Measurements from ENCODE around the gene PPM1M.

PPM1M gene

GRCh38 chr3:52213901-52214300 lies 31.7 kb upstream of the PPM1M start:
- H3K4me3 ChIP-seq (ENCODE audit: low read length): no peak overlapping the region
- no peak for DNase-seq (ENCODE audit: low read depth, low spot score)

- no peak overlapping the region for H3K4me3 ChIP-seq (ENCODE audit: low read length)
- no peak for DNase-seq (ENCODE audit: low read depth, low spot score)
These were observed 30.2 kb upstream of the PPM1M start for GRCh38 chr3:52215351-52215750.

- H3K4me3 ChIP-seq (ENCODE audit: low read length): peak overlapping the region; percentile 9
- peak; percentile 70 for DNase-seq (ENCODE audit: low read depth, low spot score)
These were observed 28.8 kb upstream of the PPM1M start for GRCh38 chr3:52216585-52217408.

GRCh38 chr3:52217409-52217805 lies 28.2 kb upstream of the PPM1M start:
- peak overlapping the region; percentile 9 for H3K4me3 ChIP-seq (ENCODE audit: low read length)

GRCh38 chr3:52218026-52218425 lies 27.5 kb upstream of the PPM1M start:
- peak overlapping the region; percentile 24 for H3K4me3 ChIP-seq (ENCODE audit: low read length)
- no peak for DNase-seq (ENCODE audit: low read depth, low spot score)

More at GRCh38 chr3:52217409-52217805, 28.2 kb upstream of the PPM1M start:
- DNase-seq (ENCODE audit: low read depth, low spot score): peak; percentile 45

GRCh38 chr3:52218454-52218853 lies 27.1 kb upstream of the PPM1M start:
- DNase-seq (ENCODE audit: low read depth, low spot score): peak; percentile 60
- peak overlapping the region; percentile 24 for H3K4me3 ChIP-seq (ENCODE audit: low read length)

GRCh38 chr3:52218937-52219650 lies 26.5 kb upstream of the PPM1M start:
- DNase-seq (ENCODE audit: low read depth, low spot score): no peak
- no peak overlapping the region; the same call in 1 of the 2 replicates for H3K4me3 ChIP-seq (ENCODE audit: low read length)

- peak; percentile 82 for DNase-seq (ENCODE audit: low read depth, low spot score)
- no peak overlapping the region for H3K4me3 ChIP-seq (ENCODE audit: low read length)
These were observed 25.1 kb upstream of the PPM1M start for GRCh38 chr3:52220380-52221026.

- H3K4me3 ChIP-seq (ENCODE audit: low read length): no peak overlapping the region
- DNase-seq (ENCODE audit: low read depth, low spot score): no peak
These were observed 24.4 kb upstream of the PPM1M start for GRCh38 chr3:52221141-52221562.

DNA sequence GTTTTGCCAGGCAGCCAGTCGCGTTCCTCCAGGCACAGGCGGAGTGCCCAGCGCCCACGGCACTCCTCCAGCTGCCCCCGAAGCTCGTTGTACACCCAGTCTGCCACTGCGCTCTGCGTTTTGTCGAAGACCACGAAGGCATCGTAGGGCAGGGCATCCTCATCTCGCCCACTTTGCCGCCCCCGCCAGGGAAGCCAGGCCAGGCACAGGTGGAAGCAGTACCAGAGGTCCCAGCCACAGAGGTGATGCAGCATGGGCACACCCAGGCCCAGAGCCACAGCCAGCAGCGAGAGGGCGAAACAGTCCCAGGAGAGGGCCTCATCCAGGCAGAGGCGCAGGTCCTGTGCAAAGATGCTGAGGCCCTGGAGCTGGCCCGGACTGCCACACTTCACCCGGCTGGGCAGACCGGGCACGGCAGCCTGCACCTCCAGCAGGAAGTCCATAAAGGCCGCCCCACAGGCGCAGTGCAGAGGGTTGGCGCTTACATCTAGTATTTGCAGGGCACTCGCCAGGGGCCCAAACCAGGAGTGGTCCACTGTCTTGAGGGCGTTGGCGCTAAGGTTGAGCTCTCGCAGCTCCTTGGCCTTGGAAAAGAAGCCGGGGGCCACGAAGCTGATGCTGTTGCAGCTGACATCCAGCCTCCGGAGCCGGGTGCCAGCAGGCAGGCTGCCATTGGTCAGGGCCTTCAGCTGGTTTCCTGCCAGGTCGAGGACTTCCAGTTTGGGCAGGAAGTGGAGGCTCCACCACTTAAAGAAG lies 23.8 kb upstream of the PPM1M start:
- peak overlapping the region; percentile 23 for H3K4me3 ChIP-seq (ENCODE audit: low read length)
- DNase-seq (ENCODE audit: low read depth, low spot score): peak; percentile 72

- peak overlapping the region; percentile 23 for H3K4me3 ChIP-seq (ENCODE audit: low read length)
- no peak for DNase-seq (ENCODE audit: low read depth, low spot score)
These were observed 23.0 kb upstream of the PPM1M start for GRCh38 chr3:52222319-52223221.

DNA sequence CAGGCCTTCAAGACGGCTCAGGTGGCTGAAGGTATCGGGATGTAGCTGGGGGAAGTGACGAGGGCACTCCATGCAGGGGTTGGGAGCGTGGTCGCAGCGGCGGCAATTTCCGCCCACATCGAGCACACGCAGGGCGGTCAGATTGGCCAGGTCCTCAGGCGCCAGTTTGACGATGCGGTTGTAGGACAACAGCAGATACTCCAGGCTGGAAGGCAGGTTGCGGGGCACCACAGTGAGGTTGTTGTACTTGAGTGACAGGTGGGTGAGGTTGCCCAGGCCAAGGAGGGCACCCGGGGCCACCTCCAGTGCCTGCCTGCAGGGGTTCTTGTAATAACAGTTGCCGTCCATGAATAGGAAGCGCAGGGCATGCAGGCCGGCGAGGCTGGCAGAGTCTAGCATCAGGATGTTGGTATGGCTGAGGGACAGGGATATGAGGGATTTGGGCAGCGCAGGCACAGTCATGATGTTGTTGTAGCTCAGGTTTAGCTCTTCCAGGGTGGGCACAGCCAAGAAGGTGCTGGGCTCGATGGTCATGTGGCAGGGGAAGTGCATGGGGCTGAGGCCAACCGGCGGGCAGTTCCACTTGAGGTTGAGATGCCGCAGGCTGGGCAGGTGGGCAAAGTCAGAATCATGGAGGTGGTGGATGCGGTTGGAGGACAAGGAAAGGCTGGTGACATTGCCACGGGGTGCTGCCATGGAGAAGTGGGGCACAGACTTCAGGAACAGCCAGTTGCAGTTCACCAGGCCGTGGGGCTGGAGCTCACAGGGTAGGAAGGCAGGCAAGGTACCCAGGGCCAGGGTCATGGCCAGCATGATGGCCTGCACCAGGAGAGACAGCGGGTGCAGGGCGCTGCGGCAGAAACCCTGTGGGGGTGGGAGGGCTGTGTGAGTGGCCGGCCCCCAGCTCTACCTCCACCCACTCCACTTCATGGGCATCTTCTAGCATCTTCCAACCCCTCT lies 21.8 kb upstream of the PPM1M start:
- H3K4me3 ChIP-seq (ENCODE audit: low read length): no peak overlapping the region
- no peak for DNase-seq (ENCODE audit: low read depth, low spot score)

- peak; percentile 92 for DNase-seq (ENCODE audit: low read depth, low spot score)
- peak within 1 kb of the TSS; percentile 25 for H3K4me3 ChIP-seq (ENCODE audit: low read length)
These were observed 19.9 kb upstream of the PPM1M start, which contains the start of gene TLR9 for GRCh38 chr3:52225452-52226228. TLR9 (minus strand) TSS chr3:52225645; CDS start chr3:52225529, 116 bp downstream.

GRCh38 chr3:52226229-52226817 lies 19.2 kb upstream of the PPM1M start:
- no peak for DNase-seq (ENCODE audit: low read depth, low spot score)

DNA sequence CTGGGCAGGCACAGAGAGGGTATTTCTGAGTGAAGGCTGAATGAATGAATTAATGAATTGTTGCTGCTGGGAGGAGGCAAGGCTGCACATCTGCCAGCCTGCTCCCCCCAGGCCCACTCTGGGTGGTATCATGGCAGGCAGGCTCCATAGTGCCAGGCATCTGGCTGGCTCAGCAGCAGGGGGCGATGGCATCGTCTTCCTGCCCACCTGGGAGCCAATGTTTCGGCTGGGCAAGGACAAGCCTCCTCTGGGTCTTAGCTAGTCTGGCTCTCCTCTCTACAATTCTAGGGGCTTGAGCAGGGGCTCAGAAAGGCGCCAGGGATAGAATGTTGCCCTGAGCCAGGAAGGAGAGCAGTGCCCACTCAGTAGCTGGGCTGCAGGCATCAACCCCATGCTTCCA lies 18.4 kb upstream of the PPM1M start:
- no peak overlapping the region for H3K4me3 ChIP-seq (ENCODE audit: low read length)
- no peak for DNase-seq (ENCODE audit: low read depth, low spot score)

More at GRCh38 chr3:52226229-52226817, 19.2 kb upstream of the PPM1M start:
- no peak overlapping the region for H3K4me3 ChIP-seq (ENCODE audit: low read length)

DNA sequence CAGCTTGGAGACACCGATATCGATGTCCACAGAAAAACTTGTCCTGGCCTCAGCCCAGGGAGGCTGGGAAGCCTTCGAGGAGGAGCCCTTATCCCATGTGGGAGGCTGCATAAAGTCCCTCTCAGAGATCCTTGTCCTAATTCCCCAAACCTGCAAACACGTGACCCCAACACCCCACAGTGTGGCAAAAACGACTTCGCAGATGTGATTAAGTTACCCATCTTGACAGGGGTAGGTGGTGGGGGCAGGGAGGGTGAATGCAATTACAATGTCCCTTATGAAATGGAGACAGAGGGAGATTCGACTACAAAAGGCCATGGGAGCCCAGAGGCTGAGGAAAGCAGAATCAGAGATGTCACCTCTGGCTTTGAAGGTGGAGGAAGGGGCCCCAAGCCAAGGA lies 17.8 kb upstream of the PPM1M start:
- no peak overlapping the region for H3K4me3 ChIP-seq (ENCODE audit: low read length)
- no peak for DNase-seq (ENCODE audit: low read depth, low spot score)
